ENCODE data around the gene LACRT.

- TF ChIP-seq, protein P1, sequence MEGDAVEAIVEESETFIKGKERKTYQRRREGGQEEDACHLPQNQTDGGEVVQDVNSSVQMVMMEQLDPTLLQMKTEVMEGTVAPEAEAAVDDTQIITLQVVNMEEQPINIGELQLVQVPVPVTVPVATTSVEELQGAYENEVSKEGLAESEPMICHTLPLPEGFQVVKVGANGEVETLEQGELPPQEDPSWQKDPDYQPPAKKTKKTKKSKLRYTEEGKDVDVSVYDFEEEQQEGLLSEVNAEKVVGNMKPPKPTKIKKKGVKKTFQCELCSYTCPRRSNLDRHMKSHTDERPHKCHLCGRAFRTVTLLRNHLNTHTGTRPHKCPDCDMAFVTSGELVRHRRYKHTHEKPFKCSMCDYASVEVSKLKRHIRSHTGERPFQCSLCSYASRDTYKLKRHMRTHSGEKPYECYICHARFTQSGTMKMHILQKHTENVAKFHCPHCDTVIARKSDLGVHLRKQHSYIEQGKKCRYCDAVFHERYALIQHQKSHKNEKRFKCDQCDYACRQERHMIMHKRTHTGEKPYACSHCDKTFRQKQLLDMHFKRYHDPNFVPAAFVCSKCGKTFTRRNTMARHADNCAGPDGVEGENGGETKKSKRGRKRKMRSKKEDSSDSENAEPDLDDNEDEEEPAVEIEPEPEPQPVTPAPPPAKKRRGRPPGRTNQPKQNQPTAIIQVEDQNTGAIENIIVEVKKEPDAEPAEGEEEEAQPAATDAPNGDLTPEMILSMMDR (IDR thresholded peaks at IDR 0.05), result no peak
- TF ChIP-seq POLR2AphosphoS5 (IDR thresholded peaks at IDR 0.05), result no peak
Observed at GRCh38 chr12:54593135-54593534, 41.6 kb downstream of the LACRT start.

Data from sigmoid colon (tissue), 4 donors.